Right kidney (tissue), 1 donor: Measurements from ENCODE around the gene SLFN12L.
"Not testable (repeated sequence)": the region's sequence is repeated elsewhere in the genome, so short reads cannot be mapped to it uniquely, and the experiment has no call there.

Source experiments
- DNase-seq: peaks from one replicate; pipeline ENCODE4 v3.0.0-alpha.2; 2016

The SLFN12L gene

DNA sequence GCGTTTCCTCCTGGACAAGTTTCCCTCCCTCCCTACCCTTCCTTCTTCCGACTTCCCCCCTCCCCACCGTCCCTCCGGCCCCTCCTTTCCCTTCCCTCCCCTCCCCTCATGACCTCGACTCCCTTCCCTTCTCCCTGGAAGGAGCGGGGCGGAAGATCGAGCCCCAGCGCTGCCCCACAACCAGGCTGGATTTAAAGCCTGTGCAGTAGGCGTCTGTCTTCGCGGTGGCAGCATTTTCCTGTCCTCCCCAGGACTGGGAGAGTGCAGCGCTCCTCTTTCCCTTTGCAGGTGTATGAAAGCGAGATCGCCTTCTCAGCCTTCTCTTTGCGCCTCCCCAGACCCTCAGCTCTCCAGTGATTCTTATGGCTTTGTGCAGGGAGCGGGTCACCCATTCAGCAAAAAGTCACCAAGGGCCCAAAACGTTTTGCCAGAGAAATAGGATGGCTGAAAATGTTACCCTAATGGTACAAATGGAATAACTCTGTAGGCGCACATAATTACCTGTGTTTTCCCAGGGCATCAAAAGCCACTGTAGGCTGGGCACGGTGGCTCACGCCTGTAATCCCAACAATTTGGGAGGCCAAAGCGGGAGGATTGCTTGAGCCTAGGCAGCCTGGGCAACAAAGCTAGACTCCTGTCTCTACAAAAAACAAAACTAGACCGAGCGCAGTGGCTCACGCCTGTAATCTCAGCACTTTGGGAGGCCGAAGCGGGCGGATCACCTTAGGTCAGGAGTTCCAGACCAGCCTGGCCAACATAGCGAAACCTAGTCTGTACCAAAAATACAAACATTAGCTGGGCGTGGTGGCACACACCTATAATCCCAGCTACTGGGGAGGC is 40.8 kb downstream of the SLFN12L start:
- peak; percentile 23 for DNase-seq

- DNase-seq = no peak
These were observed 44.4 kb downstream of the SLFN12L start for GRCh38 chr17:35493040-35493439.

DNA sequence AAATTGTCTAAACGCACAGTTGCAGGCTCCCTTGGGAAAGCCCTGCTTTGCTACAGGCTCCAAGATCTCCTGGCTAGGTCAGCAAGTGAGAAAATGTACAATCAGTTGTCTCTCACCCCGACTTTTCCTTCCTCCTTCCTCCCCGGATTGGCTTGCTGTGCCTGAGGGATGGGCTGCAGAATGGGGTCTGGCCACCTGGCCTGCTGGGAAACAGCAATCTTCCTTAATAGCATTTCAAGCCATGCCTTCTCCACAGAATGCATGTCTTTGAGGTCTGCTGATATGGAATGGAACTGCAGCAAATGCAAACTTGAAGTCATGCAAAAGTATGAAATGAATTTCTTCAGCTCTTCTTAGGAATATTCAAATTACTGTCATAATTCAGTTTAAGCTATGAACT is 46.1 kb downstream of the SLFN12L start:
- DNase-seq = no peak

DNA sequence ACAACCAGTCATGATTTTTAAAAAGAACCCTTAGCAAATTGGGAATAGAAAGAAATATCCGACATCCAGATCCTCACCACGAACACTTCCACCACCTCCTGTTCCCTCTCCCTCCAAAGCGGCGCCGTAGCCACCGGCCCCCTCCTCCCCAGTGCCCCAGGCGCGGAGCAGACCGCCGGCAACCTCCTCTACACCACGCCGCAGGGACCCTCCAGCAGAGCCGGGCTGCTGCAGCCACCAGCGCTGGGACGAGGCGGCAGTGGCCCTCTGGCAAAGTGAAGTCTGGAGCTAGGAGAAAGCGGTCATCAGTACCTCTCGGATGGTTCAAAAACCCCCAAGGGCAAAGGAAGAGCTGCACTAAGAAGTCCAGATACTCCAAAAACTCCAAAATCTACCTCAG is 47.5 kb downstream of the SLFN12L start:
- peak; percentile 31 for DNase-seq

- no peak for DNase-seq
These were observed 48.5 kb downstream of the SLFN12L start for GRCh38 chr17:35488991-35489390.

- DNase-seq = peak; percentile 56
These were observed 50.4 kb downstream of the SLFN12L start for GRCh38 chr17:35486920-35487732.

GRCh38 chr17:35479271-35479670 is 58.2 kb downstream of the SLFN12L start:
- DNase-seq = no peak

- DNase-seq = no peak
These were observed 60.2 kb downstream of the SLFN12L start for GRCh38 chr17:35477248-35477647.

DNA sequence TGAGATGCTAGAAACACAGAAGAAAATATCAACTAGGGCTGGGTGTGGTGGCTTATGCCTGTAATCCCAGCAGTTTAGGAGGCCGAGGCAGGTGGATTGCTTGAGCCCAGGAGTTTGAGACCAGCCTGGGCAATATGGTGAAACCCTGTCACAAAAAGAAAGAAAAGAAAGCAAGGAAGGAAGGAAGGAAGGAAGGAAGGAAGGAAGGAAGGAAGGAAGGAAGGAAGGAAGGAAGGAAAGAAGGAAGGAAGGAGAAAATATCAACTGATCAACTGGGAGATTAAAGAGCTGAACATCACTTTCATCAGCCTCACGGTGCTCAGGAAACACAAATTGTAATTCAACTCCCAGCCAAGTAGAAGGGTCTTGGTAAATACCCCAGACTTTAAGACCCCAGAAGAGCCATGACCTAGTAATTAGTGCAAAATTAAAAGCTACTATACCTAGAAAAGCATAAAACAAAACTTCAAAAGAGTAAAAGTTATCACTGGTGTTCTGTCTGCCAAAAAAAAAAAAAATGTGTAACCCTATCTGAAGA is 61.1 kb downstream of the SLFN12L start:
- no peak for DNase-seq

DNA sequence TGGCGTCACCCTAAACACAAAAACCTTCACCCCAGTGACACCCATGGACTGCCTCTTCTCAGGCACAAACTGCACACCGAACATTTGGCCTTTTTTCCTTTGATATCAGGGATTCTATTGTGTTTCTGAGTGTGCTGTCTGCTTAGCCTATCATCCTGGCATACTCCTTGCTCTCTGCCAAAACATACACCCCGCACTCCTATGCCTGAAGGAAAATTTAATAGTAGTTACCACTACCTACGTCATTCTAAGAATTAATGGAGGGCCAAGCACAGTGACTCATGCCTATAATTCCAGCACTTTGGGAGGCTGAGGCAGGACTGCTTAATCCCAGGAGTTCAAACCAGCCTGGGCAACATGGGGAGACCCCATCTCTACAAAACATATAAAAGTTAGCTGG is 69.0 kb downstream of the SLFN12L start:
- no peak for DNase-seq

- DNase-seq = no peak
These were observed 69.7 kb downstream of the SLFN12L start for GRCh38 chr17:35467824-35468223.

GRCh38 chr17:35460354-35460851 is 77.1 kb downstream of the SLFN12L start:
- peak; percentile 53 for DNase-seq

GRCh38 chr17:35454035-35454434 is 83.4 kb downstream of the SLFN12L start:
- DNase-seq = not testable (repeated sequence)

- DNase-seq = no peak
These were observed 84.3 kb downstream of the SLFN12L start for GRCh38 chr17:35453171-35453570.

- peak; percentile 70 for DNase-seq
These were observed 88.0 kb downstream of the SLFN12L start for GRCh38 chr17:35449371-35449931.

DNA sequence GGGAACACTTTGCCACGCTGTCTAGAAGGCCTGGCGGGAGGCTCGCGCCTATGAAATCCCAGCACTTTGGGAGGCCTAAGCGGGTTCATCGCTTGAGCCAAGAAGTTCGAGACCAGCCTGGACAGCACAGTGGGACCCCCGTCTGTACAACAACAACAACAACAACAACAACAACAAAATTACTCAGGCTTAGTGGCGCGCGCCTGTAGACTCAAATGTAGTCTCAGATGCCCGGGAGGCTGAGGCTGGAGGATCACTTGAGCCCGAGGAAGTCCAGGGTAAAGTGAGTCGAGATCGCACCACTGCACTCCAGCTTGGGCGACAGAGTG is 88.6 kb downstream of the SLFN12L start:
- DNase-seq = peak; percentile 58

- peak; percentile 70 for DNase-seq
These were observed 89.1 kb downstream of the SLFN12L start, which contains the start of gene SLFN13 for GRCh38 chr17:35448214-35448898. SLFN13 (minus strand) TSS chr17:35448766; CDS start chr17:35445680, 3,086 bp downstream.

DNA sequence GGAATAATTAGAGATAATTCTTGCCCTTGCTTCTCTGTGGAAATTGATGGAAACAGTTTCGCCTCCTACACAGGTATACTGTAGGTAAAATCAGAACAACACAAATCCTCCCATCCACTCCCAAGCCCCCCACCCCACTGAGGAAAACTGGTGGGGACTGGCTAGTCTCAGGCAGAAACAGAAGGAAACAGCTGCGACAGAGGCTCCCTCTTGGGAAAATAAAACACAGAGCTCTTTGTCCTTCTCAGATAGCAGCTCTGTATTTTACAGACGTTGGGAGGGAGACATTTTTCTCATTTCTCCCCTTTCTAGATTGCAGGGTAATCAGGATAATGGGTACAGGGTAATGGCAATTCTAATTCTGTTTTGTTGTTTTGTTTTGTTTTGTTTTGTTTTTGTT is 90.0 kb downstream of the SLFN12L start:
- DNase-seq = no peak

- no peak for DNase-seq
These were observed 99.0 kb downstream of the SLFN12L start for GRCh38 chr17:35438433-35438832.

- DNase-seq = peak; percentile 62
These were observed 104.2 kb downstream of the SLFN12L start for GRCh38 chr17:35433075-35433894.
